ENCODE data around the gene TOX4.
A peak's percentile ranks its signal among the peaks of the same experiment; 100 is the strongest.
"Not testable (repeated sequence)": the region's sequence is repeated elsewhere in the genome, so short reads cannot be mapped to it uniquely, and the experiment has no call there.

Gene TOX4

GRCh38 chr14:21476925-21477681 is at the start of gene TOX4, which contains the start of gene RAB2B:
TOX4 (plus strand) TSS chr14:21477195; CDS start chr14:21477279, 84 bp downstream.
RAB2B (minus strand) TSS chr14:21476959; CDS start chr14:21476872, 87 bp downstream.
- DNase-seq (ENCODE audit: low spot score), result peak; percentile 99

GRCh38 chr14:21428930-21429329 is 48.1 kb upstream of the TOX4 start:
- peak; percentile 11 for DNase-seq (ENCODE audit: low spot score)

- DNase-seq (ENCODE audit: low spot score), result no peak
Observed at GRCh38 chr14:21431126-21431525, 45.9 kb upstream of the TOX4 start.

GRCh38 chr14:21436567-21437062 is 40.4 kb upstream of the TOX4 start:
- no peak for DNase-seq (ENCODE audit: low spot score)

GRCh38 chr14:21437063-21437901 is 39.7 kb upstream of the TOX4 start:
- DNase-seq (ENCODE audit: low spot score), result peak; percentile 98

GRCh38 chr14:21440859-21441258 is 36.1 kb upstream of the TOX4 start:
- DNase-seq (ENCODE audit: low spot score), result no peak

- not testable (repeated sequence) for DNase-seq (ENCODE audit: low spot score)
Observed at GRCh38 chr14:21442657-21443056, 34.3 kb upstream of the TOX4 start.

- no peak for DNase-seq (ENCODE audit: low spot score)
Observed at GRCh38 chr14:21449899-21450216, 27.1 kb upstream of the TOX4 start.

GRCh38 chr14:21454843-21455544 is 22.0 kb upstream of the TOX4 start:
- peak; percentile 57 for DNase-seq (ENCODE audit: low spot score)

- DNase-seq (ENCODE audit: low spot score), result no peak
Observed at GRCh38 chr14:21455592-21455911, 21.4 kb upstream of the TOX4 start.

- DNase-seq (ENCODE audit: low spot score), result peak; percentile 100
Observed at GRCh38 chr14:21455912-21456667, 20.9 kb upstream of the TOX4 start, which contains the start of gene CHD8. CHD8 (minus strand) TSS chr14:21456123; CDS start chr14:21431643, 24,480 bp downstream.

- no peak for DNase-seq (ENCODE audit: low spot score)
Observed at GRCh38 chr14:21467616-21468015, 9.4 kb upstream of the TOX4 start.

- no peak for DNase-seq (ENCODE audit: low spot score)
Observed at GRCh38 chr14:21475767-21476522, 1.1 kb upstream of the TOX4 start.

- peak; percentile 84 for DNase-seq (ENCODE audit: low spot score)
Observed at GRCh38 chr14:21476523-21476924, 471 bp upstream of the TOX4 start.

- no peak for DNase-seq (ENCODE audit: low spot score)
Observed at GRCh38 chr14:21486640-21487087, 9.7 kb downstream of the TOX4 start.

GRCh38 chr14:21494902-21495762 is 18.1 kb downstream of the TOX4 start:
- DNase-seq (ENCODE audit: low spot score), result peak; percentile 40

- no peak for DNase-seq (ENCODE audit: low spot score)
Observed at GRCh38 chr14:21496453-21496852, 19.5 kb downstream of the TOX4 start.

GRCh38 chr14:21498540-21499526 is 21.8 kb downstream of the TOX4 start:
- peak; percentile 78 for DNase-seq (ENCODE audit: low spot score)

GRCh38 chr14:21501568-21501967 is 24.6 kb downstream of the TOX4 start:
- DNase-seq (ENCODE audit: low spot score), result no peak
